Natural killer cell (primary cell): ENCODE data around the gene ADAMTS17. TPM values are rescaled to one million over a fixed set of nuclear protein-coding genes. Genes with fewer than 3 reads are reported as not detected.

Experiments used
- ATAC-seq, 3 donors: fragments of 150-1000 bp in 2 of 3; fragments of 200-7000 bp in 1 of 3; cut with Tn5 transposase; 1 replicate in 1 of 3; 2 replicates in 2 of 3; pipeline ENCODE4 v1.10.0; 2021; ENCODE audit warnings: mild to moderate bottlenecking in 2 of 3, moderate library complexity in 2 of 3
- DNase-seq, 2 donors: peaks; one replicate each; pipeline versions ENCODE4 v3.0.0 to v3.0.0-alpha.2; 2013 to 2021; ENCODE audit warnings: mixed read lengths in 1 of 2
- H3K27ac ChIP-seq: one replicate; pipeline ENCODE4 v1.5.1; 2013; ENCODE audit warnings: mild to moderate bottlenecking, low read length
- H3K27me3 ChIP-seq: one replicate; pipeline ENCODE4 v1.6.1; 2013; ENCODE audit warnings: low read length; ENCODE audit not compliant: control insufficient read depth, insufficient read depth
- H3K36me3 ChIP-seq: one replicate; pipeline ENCODE4 v1.6.1; 2013; ENCODE audit warnings: low read length; ENCODE audit not compliant: control insufficient read depth, insufficient read depth
- H3K4me1 ChIP-seq: one replicate; pipeline ENCODE4 v1.6.1; 2013; ENCODE audit warnings: low read length; ENCODE audit not compliant: control insufficient read depth, insufficient read depth
- H3K4me3 ChIP-seq: one replicate; pipeline ENCODE4 v1.5.1; 2013; ENCODE audit warnings: low read length
- H3K9me3 ChIP-seq: one replicate; pipeline ENCODE4 v1.6.1; 2013; ENCODE audit warnings: low read length; ENCODE audit not compliant: control insufficient read depth, insufficient read depth
- H3K27ac Mint-ChIP-seq, 2 donors: one replicate each; pipeline ENCODE4 v1.8.0; 2022; ENCODE audit warnings: mild to moderate bottlenecking in 2 of 2, mixed read lengths in 2 of 2, moderate library complexity in 1 of 2
- H3K27me3 Mint-ChIP-seq, 2 donors: one replicate each; pipeline ENCODE4 v1.8.0; 2022; ENCODE audit warnings: low read depth in 2 of 2, mixed read lengths in 2 of 2
- H3K36me3 Mint-ChIP-seq: one replicate; pipeline ENCODE4 v1.8.0; 2022; ENCODE audit warnings: mixed read lengths
- H3K4me1 Mint-ChIP-seq, 2 donors: one replicate each; pipeline ENCODE4 v1.8.0; 2022; ENCODE audit warnings: mixed read lengths in 2 of 2
- H3K4me3 Mint-ChIP-seq: one replicate; pipeline ENCODE4 v1.8.0; 2022; ENCODE audit warnings: mild to moderate bottlenecking, moderate library complexity, mixed read lengths
- H3K9me3 Mint-ChIP-seq, 2 donors: one replicate each; pipeline ENCODE4 v1.8.0; 2022; ENCODE audit warnings: mixed read lengths in 2 of 2
- WGBS: methylation state at CpG from one replicate; pipeline ENCODE4 v1.1.7; 2013; ENCODE audit warnings: missing lambda C conversion rate; ENCODE audit not compliant: insufficient coverage; 5-methylcytosine and 5-hydroxymethylcytosine counted together
- intact Hi-C: fragments of 100-400 bp; cut with micrococcal nuclease; formaldehyde crosslinking; loops from one replicate; pipeline ENCODE4 v1.14.2; 2022
- total RNA-seq, 4 donors: library from RNA; stranded (reverse); fragments of 120-200 nt in 1 of 4; gene quantifications; one replicate each; pipeline versions ENCODE4 v1.2.3 to v1.2.4, GENCODE V29; 2013 to 2022
- TF ChIP-seq, protein P1 (sequence below): fragments of 200-600 bp; IDR thresholded peaks from one replicate; pipeline ENCODE4 v1.8.0; 2022; ENCODE audit warnings: antibody characterized with exemption

The ADAMTS17 gene
- total RNA-seq, 3 donors from 2014 or later (not counting 1 experiment from before 2014, with no cell fraction given): 4.8 to 9.5 (median 5.3) TPM

DNA sequence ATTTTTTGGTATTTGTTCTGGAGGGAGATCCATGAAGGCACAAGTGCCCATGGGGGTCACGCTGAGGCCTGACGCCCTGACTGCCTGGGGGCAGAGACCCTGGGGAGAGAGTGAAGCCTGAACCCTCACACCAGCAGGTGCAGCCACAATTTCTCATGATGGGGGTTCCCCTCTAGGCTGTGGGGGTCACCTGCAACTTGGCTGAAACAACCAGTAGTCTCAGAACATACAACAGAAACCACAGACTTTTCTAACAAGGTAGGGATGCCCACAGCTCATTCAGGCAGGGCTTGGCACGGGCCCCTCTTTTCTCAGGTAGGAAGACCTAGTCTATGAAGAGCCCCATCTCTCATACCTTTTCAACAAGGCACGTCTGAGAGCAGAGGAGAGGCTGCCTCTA is 245.1 kb downstream of the ADAMTS17 start:
- no peaks in the 10 kb centered on the region for H3K36me3 ChIP-seq
- H3K9me3 Mint-ChIP-seq: no peaks in the 10 kb centered on the region
- no peaks in the 10 kb centered on the region for H3K4me1 ChIP-seq
- peaks cover 6 to 10% of the 10 kb centered on the region in 2 donors for H3K27me3 Mint-ChIP-seq
- no peak overlapping the region for H3K27ac Mint-ChIP-seq
- ATAC-seq: no peak
- TF ChIP-seq, protein P1, sequence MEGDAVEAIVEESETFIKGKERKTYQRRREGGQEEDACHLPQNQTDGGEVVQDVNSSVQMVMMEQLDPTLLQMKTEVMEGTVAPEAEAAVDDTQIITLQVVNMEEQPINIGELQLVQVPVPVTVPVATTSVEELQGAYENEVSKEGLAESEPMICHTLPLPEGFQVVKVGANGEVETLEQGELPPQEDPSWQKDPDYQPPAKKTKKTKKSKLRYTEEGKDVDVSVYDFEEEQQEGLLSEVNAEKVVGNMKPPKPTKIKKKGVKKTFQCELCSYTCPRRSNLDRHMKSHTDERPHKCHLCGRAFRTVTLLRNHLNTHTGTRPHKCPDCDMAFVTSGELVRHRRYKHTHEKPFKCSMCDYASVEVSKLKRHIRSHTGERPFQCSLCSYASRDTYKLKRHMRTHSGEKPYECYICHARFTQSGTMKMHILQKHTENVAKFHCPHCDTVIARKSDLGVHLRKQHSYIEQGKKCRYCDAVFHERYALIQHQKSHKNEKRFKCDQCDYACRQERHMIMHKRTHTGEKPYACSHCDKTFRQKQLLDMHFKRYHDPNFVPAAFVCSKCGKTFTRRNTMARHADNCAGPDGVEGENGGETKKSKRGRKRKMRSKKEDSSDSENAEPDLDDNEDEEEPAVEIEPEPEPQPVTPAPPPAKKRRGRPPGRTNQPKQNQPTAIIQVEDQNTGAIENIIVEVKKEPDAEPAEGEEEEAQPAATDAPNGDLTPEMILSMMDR: no peak
- intact Hi-C loops: no loop called here
- no peaks in the 10 kb centered on the region for H3K9me3 ChIP-seq
- WGBS: 67% methylated on average over 4 of the region's 4 CpGs
- H3K27me3 ChIP-seq: no peaks in the 10 kb centered on the region
- H3K4me1 Mint-ChIP-seq: no peaks in the 10 kb centered on the region
- H3K4me3 ChIP-seq: no peak overlapping the region
- H3K27ac ChIP-seq: no peak overlapping the region
- DNase-seq: no peak
- no peak overlapping the region for H3K4me3 Mint-ChIP-seq
- no peaks in the 10 kb centered on the region for H3K36me3 Mint-ChIP-seq

DNA sequence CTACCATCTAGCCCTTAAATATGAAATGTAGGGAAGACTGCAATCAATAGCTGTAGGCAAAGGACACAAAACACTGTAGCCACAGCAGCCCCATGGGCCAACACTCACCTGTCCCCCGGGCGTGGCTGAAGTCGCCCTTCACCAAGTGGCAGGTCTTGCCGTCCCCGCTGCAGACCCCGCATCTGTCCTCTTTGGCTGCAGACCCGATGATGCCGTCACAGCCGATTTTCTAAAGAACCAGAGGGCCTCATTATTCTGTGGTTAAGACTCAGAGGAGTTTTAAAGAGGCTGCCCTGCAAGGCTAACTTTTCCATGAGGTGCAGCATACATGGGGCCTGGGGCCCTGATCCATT is 245.6 kb downstream of the ADAMTS17 start:
- Histone ChIP-seq H3K9me3 (no peaks in the 10 kb centered on the region), H3K36me3 (no peaks in the 10 kb centered on the region), H3K4me3 (no peak overlapping the region), H3K4me1 (no peaks in the 10 kb centered on the region), H3K27me3 (no peaks in the 10 kb centered on the region), H3K27ac (no peak overlapping the region)
- Mint-ChIP-seq H3K4me1 (no peaks in the 10 kb centered on the region), H3K27ac (no peak overlapping the region), H3K4me3 (no peak overlapping the region), H3K27me3 (peaks cover 6% of the 10 kb centered on the region in 2 donors), H3K9me3 (no peaks in the 10 kb centered on the region), H3K36me3 (no peaks in the 10 kb centered on the region)
- 91% methylated on average over 9 of the region's 9 CpGs for WGBS
- DNase-seq: no peak
- no peak for ATAC-seq
- intact Hi-C loops: no loop called here
- TF ChIP-seq, protein P1: no peak

DNA sequence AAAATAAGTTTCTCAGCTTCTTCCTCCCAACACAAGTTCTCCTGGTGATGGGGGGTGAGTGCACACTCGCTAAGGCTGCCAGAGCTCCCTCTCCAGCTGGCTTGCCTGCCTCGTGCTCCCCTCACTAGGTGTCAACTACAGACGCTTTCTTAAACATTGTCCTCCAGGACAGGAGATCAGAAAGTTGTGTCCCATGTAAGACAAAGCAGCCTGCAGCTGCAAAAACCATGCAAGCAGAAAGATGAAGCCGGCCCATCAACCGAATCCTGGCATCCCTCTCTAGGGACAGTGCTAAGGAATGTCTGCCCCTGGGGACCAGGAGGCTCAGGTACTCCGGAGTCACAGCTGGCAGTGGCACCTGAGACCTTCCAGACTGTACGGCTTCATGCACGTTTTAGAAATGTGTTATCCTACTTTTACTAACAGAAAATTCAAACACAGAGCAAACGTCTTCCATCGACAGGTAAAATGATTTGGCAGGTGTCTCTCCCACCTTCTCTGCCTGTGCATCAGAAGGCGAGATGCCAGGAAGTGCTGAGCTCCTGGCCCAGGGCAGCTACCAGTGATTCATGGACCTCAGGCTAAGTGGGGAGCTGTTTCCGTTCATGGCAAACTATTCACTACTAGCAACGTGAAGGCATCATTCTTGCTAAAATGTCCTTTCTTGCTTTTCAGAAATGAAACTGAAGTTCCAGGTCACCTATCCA is 246.1 kb downstream of the ADAMTS17 start:
- Mint-ChIP-seq H3K36me3 (no peaks in the 10 kb centered on the region), H3K27me3 (peaks cover under 1 to 6% of the 10 kb centered on the region in 2 donors), H3K4me3 (no peak overlapping the region), H3K9me3 (no peaks in the 10 kb centered on the region), H3K4me1 (no peaks in the 10 kb centered on the region), H3K27ac (no peak overlapping the region)
- no peak for DNase-seq
- Histone ChIP-seq H3K36me3 (no peaks in the 10 kb centered on the region), H3K4me1 (no peaks in the 10 kb centered on the region), H3K27me3 (no peaks in the 10 kb centered on the region), H3K27ac (no peak overlapping the region), H3K9me3 (no peaks in the 10 kb centered on the region), H3K4me3 (no peak overlapping the region)
- ATAC-seq: no peak
- 84% methylated on average over 13 of the region's 13 CpGs for WGBS
- TF ChIP-seq, protein P1: no peak
- intact Hi-C loops: no loop called here

DNA sequence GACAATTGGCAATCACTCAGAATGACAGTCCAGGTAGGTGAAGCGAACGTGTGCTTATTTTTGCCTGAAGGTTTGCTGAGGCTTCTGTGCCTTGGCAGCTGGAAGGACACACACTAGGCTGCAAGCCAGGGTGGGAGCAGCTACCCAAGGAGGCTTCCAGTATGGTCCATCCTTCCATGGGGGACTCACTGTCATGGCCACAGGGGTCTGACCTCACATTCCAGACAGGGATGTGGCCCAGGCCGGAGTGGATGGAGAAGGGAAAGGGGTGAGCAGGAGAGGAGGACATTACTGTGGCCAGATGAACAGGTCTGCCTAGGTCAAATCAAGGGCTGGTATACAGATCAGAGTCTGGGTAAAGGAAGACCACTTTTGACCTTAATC is 247.7 kb downstream of the ADAMTS17 start:
- H3K9me3 ChIP-seq: no peaks in the 10 kb centered on the region
- no peak overlapping the region for H3K4me3 Mint-ChIP-seq
- ATAC-seq (no peak), DNase-seq (no peak)
- H3K4me3 ChIP-seq: no peak overlapping the region
- intact Hi-C loops: no loop called here
- H3K4me1 ChIP-seq: no peaks in the 10 kb centered on the region
- WGBS: 89% methylated on average over 3 of the region's 3 CpGs
- no peaks in the 10 kb centered on the region for H3K36me3 Mint-ChIP-seq
- H3K27ac ChIP-seq: no peak overlapping the region
- no peaks in the 10 kb centered on the region for H3K36me3 ChIP-seq
- no peaks in the 10 kb centered on the region for H3K4me1 Mint-ChIP-seq
- no peaks in the 10 kb centered on the region for H3K27me3 Mint-ChIP-seq
- no peaks in the 10 kb centered on the region for H3K27me3 ChIP-seq
- H3K27ac Mint-ChIP-seq: no peak overlapping the region
- TF ChIP-seq, protein P1: no peak
- H3K9me3 Mint-ChIP-seq: no peaks in the 10 kb centered on the region
